B cell (primary cell): ENCODE data around the gene RAI1. TPM values are rescaled to one million over a fixed set of nuclear protein-coding genes. Genes with fewer than 3 reads are reported as not detected.

Source experiments
- ATAC-seq: fragments of 200-7000 bp; cut with Tn5 transposase; one replicate; pipeline ENCODE4 v1.10.0; 2021; ENCODE audit warnings: low read depth, mild to moderate bottlenecking, moderate number of reproducible peaks, moderate library complexity
- CTCF ChIA-PET: fragments of 350-600 bp; sonication (Branson Sonifier 250); formaldehyde crosslinking; loops from one replicate; lab custom pipeline; 2021; ENCODE audit warnings: antibody characterized with exemption, inconsistent platforms; lab: Charles Lee
- POLR2A ChIA-PET: fragments of 350-600 bp; sonication (Branson Sonifier 250); formaldehyde crosslinking; loops from one replicate; lab custom pipeline; 2021; ENCODE audit warnings: antibody characterized with exemption; lab: Charles Lee
- DNase-seq: peaks from one replicate; pipeline ENCODE4 v3.0.0; 2013
- H2AFZ ChIP-seq: 2 replicates; pipeline ENCODE4 v1.6.1; 2012; ENCODE audit warnings: mild to moderate bottlenecking, low read depth, low read length; ENCODE audit not compliant: insufficient read depth, poor library complexity, severe bottlenecking
- H3K27ac ChIP-seq, 2 donors: 1 replicate in 1 of 2; 2 replicates in 1 of 2; pipeline ENCODE4 v1.5.1; 2012 to 2013; ENCODE audit warnings: low read length in 2 of 2, mild to moderate bottlenecking in 2 of 2, moderate library complexity in 1 of 2
- H3K27me3 ChIP-seq, 4 experiments: fragments of 200-600 bp in 1 of 4; sonication (generic) in 1 of 4; replicated peaks in 1 of 4; 1 replicate in 2 of 4; 2 replicates in 2 of 4; pipeline versions ENCODE4 v1.6.1 to v1.7.0; 2013 to 2016; ENCODE audit warnings: low read length in 3 of 4, mild to moderate bottlenecking in 2 of 4, mixed read lengths in 1 of 4, moderate library complexity in 1 of 4; ENCODE audit not compliant: insufficient read depth in 4 of 4, control insufficient read depth in 3 of 4; ENCODE audit errors: control extremely low read depth in 1 of 4
- H3K36me3 ChIP-seq, 2 experiments: replicated peaks in 1 of 2; 1 replicate in 1 of 2; 2 replicates in 1 of 2; pipeline versions ENCODE4 v1.6.1 to v1.7.1; 2013; ENCODE audit warnings: low read length in 1 of 2; ENCODE audit not compliant: insufficient read depth in 2 of 2, control insufficient read depth in 1 of 2; ENCODE audit errors: control extremely low read depth in 1 of 2, extremely low read depth in 1 of 2
- H3K4me1 ChIP-seq, 2 donors: fragments of 200-600 bp in 1 of 2; sonication (generic) in 1 of 2; 1 replicate in 1 of 2; 2 replicates in 1 of 2; pipeline versions ENCODE4 v1.5.1 to v1.6.1; 2013 to 2017; ENCODE audit warnings: low read length in 2 of 2; ENCODE audit not compliant: control insufficient read depth in 2 of 2, insufficient read depth in 2 of 2
- H3K4me2 ChIP-seq: replicated peaks from 2 replicates; pipeline ENCODE3; 2012; ENCODE audit warnings: mild to moderate bottlenecking, low read depth, low read length; ENCODE audit not compliant: poor library complexity, severe bottlenecking
- H3K4me3 ChIP-seq, 5 experiments: fragments of 200-600 bp in 1 of 5; sonication (generic) in 1 of 5; 1 replicate in 3 of 5; 2 replicates in 2 of 5; pipeline versions ENCODE4 v1.5.1 to v1.7.0; 2011 to 2016; ENCODE audit warnings: low read length in 4 of 5, mild to moderate bottlenecking in 4 of 5, low read depth in 2 of 5, control low read depth in 1 of 5, moderate library complexity in 1 of 5; ENCODE audit not compliant: insufficient read depth in 1 of 5; ENCODE audit errors: control extremely low read depth in 1 of 5, extremely low read depth in 1 of 5
- H3K79me2 ChIP-seq: fragments of 200-600 bp; sonication (generic); one replicate; pipeline ENCODE4 v1.6.0; 2016; ENCODE audit warnings: low read length; ENCODE audit not compliant: control insufficient read depth, insufficient read depth
- H3K9ac ChIP-seq: fragments of 200-600 bp; sonication (generic); 2 replicates; pipeline ENCODE4 v1.6.1; 2017; ENCODE audit warnings: mild to moderate bottlenecking, low read length, moderate library complexity
- H3K9me3 ChIP-seq, 3 donors: one replicate each; pipeline versions ENCODE4 v1.6.1 to v1.7.1; 2013; ENCODE audit warnings: low read length in 2 of 3; ENCODE audit not compliant: control insufficient read depth in 2 of 3, insufficient read depth in 1 of 3; ENCODE audit errors: control extremely low read depth in 1 of 3
- H4K20me1 ChIP-seq: 2 replicates; pipeline ENCODE4 v1.6.0; 2012; ENCODE audit warnings: mild to moderate bottlenecking, low read length; ENCODE audit not compliant: insufficient read depth, control insufficient read depth, poor library complexity, severe bottlenecking
- H3K27ac Mint-ChIP-seq: one replicate; pipeline ENCODE4 v1.8.0; 2021; ENCODE audit warnings: mixed read lengths
- H3K27me3 Mint-ChIP-seq: one replicate; pipeline ENCODE4 v1.8.0; 2021; ENCODE audit warnings: mixed read lengths
- H3K4me1 Mint-ChIP-seq: one replicate; pipeline ENCODE4 v1.8.0; 2021; ENCODE audit warnings: mixed read lengths
- H3K4me3 Mint-ChIP-seq: one replicate; pipeline ENCODE4 v1.8.0; 2021; ENCODE audit warnings: mixed read lengths
- H3K9me3 Mint-ChIP-seq: one replicate; pipeline ENCODE4 v1.8.0; 2022; ENCODE audit warnings: mixed read lengths; ENCODE audit not compliant: insufficient read depth
- EZH2 ChIP-seq: IDR thresholded peaks from 2 replicates; pipeline ENCODE4 v1.6.1; 2012; ENCODE audit warnings: borderline replicate concordance, low read depth, mild to moderate bottlenecking, moderate library complexity, low read length; ENCODE audit not compliant: insufficient read depth, poor library complexity, severe bottlenecking
- WGBS: methylation state at CpG from one replicate; pipeline ENCODE4 v1.1.5; 2013; ENCODE audit warnings: missing lambda C conversion rate; ENCODE audit not compliant: insufficient coverage; 5-methylcytosine and 5-hydroxymethylcytosine counted together
- intact Hi-C: fragments of 100-400 bp; cut with micrococcal nuclease; formaldehyde crosslinking; loops from one replicate; pipeline ENCODE4 v1.10.0; 2022
- polyA plus RNA-seq: library from polyadenylated mRNA; depleted of rRNA; stranded (reverse); fragments of >200 nt; gene quantifications from 2 replicates; pipeline ENCODE4 v1.2.3, GENCODE V29; 2012
- total RNA-seq, 2 donors: library from RNA; stranded (reverse); fragments of 120-200 nt in 1 of 2; gene quantifications; 1 replicate in 1 of 2; 2 replicates in 1 of 2; pipeline versions ENCODE4 v1.2.3 to v1.2.4, GENCODE V29; 2013 to 2022
- TF ChIP-seq, protein P1 (sequence below): fragments of 200-600 bp; IDR thresholded peaks from one replicate; pipeline ENCODE4 v1.8.0; 2022; ENCODE audit warnings: antibody characterized with exemption, mild to moderate bottlenecking

Gene RAI1
- total and polyA plus RNA-seq, 2 donors (not counting 1 experiment from before 2014, with no cell fraction given): 4.7 to 34.0 TPM

GRCh38 chr17:17737961-17738894 lies 57.0 kb downstream of the RAI1 start:
- Histone ChIP-seq H3K79me2 (peaks cover 31% of the 10 kb centered on the region), H3K27me3 (no peaks in the 10 kb centered on the region), H3K4me2 (peak overlapping the region; percentile 64), H3K4me1 (peaks cover 27 to 45% of the 10 kb centered on the region in 2 donors), H3K9me3 (no peaks in the 10 kb centered on the region), H2AFZ (peak overlapping the region; percentile 59), H3K4me3 (peak overlapping the region in 1 of 5 experiments; percentile 19), H4K20me1 (peaks cover 20% of the 10 kb centered on the region), H3K27ac (peak overlapping the region; percentile 51 to 70), H3K36me3 (no peaks in the 10 kb centered on the region), H3K9ac (peak overlapping the region; percentile 23)
- 22% methylated on average over 14 of the region's 16 CpGs for WGBS
- DNase-seq (peak; percentile 44), ATAC-seq (peak; percentile 80)
- intact Hi-C loops: loop anchor here (2.0 kb wide), 1 partner anchor 15 kb away; no protein-coding TSS in a partner anchor
- Mint-ChIP-seq H3K4me1 (peaks cover 43% of the 10 kb centered on the region), H3K27ac (peak overlapping the region; percentile 89), H3K27me3 (no peaks in the 10 kb centered on the region), H3K9me3 (no peaks in the 10 kb centered on the region), H3K4me3 (peak overlapping the region; percentile 62)
- ChIA-PET POLR2A (interaction anchor here (1.0 kb wide), 2 partner anchors 11 to 17 kb away, joined by 3 to 4 read pairs; no protein-coding TSS in a partner anchor), CTCF (interaction anchor here (0.9 to 1.2 kb wide), 3 partner anchors 10 to 13 kb away, joined by 3 read pairs; no protein-coding TSS in a partner anchor)
- TF ChIP-seq EZH2: no peak
- TF ChIP-seq, protein P1, sequence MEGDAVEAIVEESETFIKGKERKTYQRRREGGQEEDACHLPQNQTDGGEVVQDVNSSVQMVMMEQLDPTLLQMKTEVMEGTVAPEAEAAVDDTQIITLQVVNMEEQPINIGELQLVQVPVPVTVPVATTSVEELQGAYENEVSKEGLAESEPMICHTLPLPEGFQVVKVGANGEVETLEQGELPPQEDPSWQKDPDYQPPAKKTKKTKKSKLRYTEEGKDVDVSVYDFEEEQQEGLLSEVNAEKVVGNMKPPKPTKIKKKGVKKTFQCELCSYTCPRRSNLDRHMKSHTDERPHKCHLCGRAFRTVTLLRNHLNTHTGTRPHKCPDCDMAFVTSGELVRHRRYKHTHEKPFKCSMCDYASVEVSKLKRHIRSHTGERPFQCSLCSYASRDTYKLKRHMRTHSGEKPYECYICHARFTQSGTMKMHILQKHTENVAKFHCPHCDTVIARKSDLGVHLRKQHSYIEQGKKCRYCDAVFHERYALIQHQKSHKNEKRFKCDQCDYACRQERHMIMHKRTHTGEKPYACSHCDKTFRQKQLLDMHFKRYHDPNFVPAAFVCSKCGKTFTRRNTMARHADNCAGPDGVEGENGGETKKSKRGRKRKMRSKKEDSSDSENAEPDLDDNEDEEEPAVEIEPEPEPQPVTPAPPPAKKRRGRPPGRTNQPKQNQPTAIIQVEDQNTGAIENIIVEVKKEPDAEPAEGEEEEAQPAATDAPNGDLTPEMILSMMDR: no peak
